OCI-LY1 (cell line): ENCODE results near the gene LRP10.

Experiments used
- H2AFZ ChIP-seq: fragments of 200-600 bp; sonication (generic), shearing (Covaris generic); 2 replicates; pipeline ENCODE4 v1.6.0; 2014; ENCODE audit warnings: antibody characterized with exemption, mild to moderate bottlenecking, low read length
- H3F3A ChIP-seq: fragments of 200-600 bp; sonication (generic), shearing (Covaris generic); 2 replicates; pipeline ENCODE4 v1.6.0; 2014; ENCODE audit warnings: mild to moderate bottlenecking, antibody characterized with exemption, low read length, moderate library complexity; ENCODE audit not compliant: insufficient read depth
- H3K27ac ChIP-seq: fragments of 200-600 bp; sonication (generic); 2 replicates; pipeline ENCODE4 v1.5.1; 2014; ENCODE audit warnings: low read length, mixed run types, mild to moderate bottlenecking, low read depth; ENCODE audit not compliant: poor library complexity, severe bottlenecking
- H3K27me3 ChIP-seq: fragments of 200-600 bp; sonication (generic); 2 replicates; pipeline ENCODE4 v1.6.0; 2014; ENCODE audit warnings: antibody characterized with exemption, mild to moderate bottlenecking, low read length, moderate library complexity; ENCODE audit not compliant: insufficient read depth
- H3K36me3 ChIP-seq: fragments of 200-600 bp; sonication (generic); 2 replicates; pipeline ENCODE4 v1.6.1; 2014; ENCODE audit warnings: mild to moderate bottlenecking, antibody characterized with exemption, low read length, moderate library complexity, mixed read lengths; ENCODE audit not compliant: insufficient read depth
- H3K4me1 ChIP-seq: fragments of 200-600 bp; sonication (generic); 2 replicates; pipeline ENCODE4 v1.5.1; 2014; ENCODE audit warnings: mild to moderate bottlenecking, low read length, moderate library complexity; ENCODE audit not compliant: insufficient read depth, severe bottlenecking
- H3K4me2 ChIP-seq: fragments of 200-600 bp; sonication (generic), shearing (Covaris generic); 2 replicates; pipeline ENCODE4 v1.6.1; 2014; ENCODE audit warnings: low read length
- H3K4me3 ChIP-seq: fragments of 200-600 bp; sonication (generic); 2 replicates; pipeline ENCODE4 v1.5.1; 2014; ENCODE audit warnings: low read length, low read depth, mild to moderate bottlenecking, mixed read lengths; ENCODE audit not compliant: poor library complexity, severe bottlenecking
- H3K79me2 ChIP-seq: fragments of 200-600 bp; shearing (Covaris generic); 2 replicates; pipeline ENCODE4 v1.6.1; 2016; ENCODE audit warnings: mixed run types, low read length, mixed read lengths; ENCODE audit not compliant: insufficient read depth
- H3K9ac ChIP-seq: fragments of 200-600 bp; sonication (generic), shearing (Covaris generic); 2 replicates; pipeline ENCODE4 v1.6.1; 2014; ENCODE audit warnings: mild to moderate bottlenecking, low read length, mixed read lengths
- H3K9me2 ChIP-seq: fragments of 200-600 bp; sonication (generic), shearing (Covaris generic); 2 replicates; pipeline ENCODE4 v1.6.1; 2014; ENCODE audit warnings: low read depth, mild to moderate bottlenecking, low read length, mixed read lengths
- H3K9me3 ChIP-seq: fragments of 200-600 bp; shearing (Covaris generic); 2 replicates; pipeline ENCODE4 v1.6.1; 2014; ENCODE audit warnings: low read length, mixed read lengths
- H4K20me1 ChIP-seq: fragments of 200-600 bp; sonication (generic), shearing (Covaris generic); 2 replicates; pipeline ENCODE4 v1.6.0; 2016; ENCODE audit warnings: mild to moderate bottlenecking, low read length; ENCODE audit not compliant: insufficient read depth
- CTCF ChIP-seq: fragments of 200-600 bp; sonication (generic), shearing (Covaris generic); IDR thresholded peaks from 2 replicates; pipeline ENCODE4 v1.5.1; 2017; ENCODE audit warnings: mild to moderate bottlenecking, antibody characterized with exemption, low read length, moderate library complexity, mixed read lengths
- EZH2 ChIP-seq: fragments of 200-600 bp; sonication (generic), shearing (Covaris generic); IDR thresholded peaks from 2 replicates; pipeline ENCODE4 v1.8.0; 2017; ENCODE audit warnings: borderline replicate concordance, mixed run types, mild to moderate bottlenecking, antibody characterized with exemption, low read length, moderate library complexity, mixed read lengths

The LRP10 gene

GRCh38 chr14:22837114-22837749 is 34.3 kb upstream of the LRP10 start:
- Histone ChIP-seq H3K36me3 (peaks cover 27% of the 10 kb centered on the region), H3K4me2 (no peak overlapping the region), H3F3A (no peaks in the 10 kb centered on the region), H3K9me2 (no peaks in the 10 kb centered on the region), H3K4me3 (no peak overlapping the region), H3K27ac (no peak overlapping the region), H4K20me1 (no peaks in the 10 kb centered on the region), H3K27me3 (no peaks in the 10 kb centered on the region), H3K9me3 (no peaks in the 10 kb centered on the region), H3K9ac (no peak overlapping the region), H3K4me1 (no peaks in the 10 kb centered on the region), H3K79me2 (no peaks in the 10 kb centered on the region), H2AFZ (no peak overlapping the region)
- no peak for TF ChIP-seq EZH2
- no peak for TF ChIP-seq CTCF

GRCh38 chr14:22837750-22838538 is 33.6 kb upstream of the LRP10 start:
- no peak overlapping the region for H2AFZ ChIP-seq
- no peak overlapping the region for H3K4me2 ChIP-seq
- H3K27ac ChIP-seq: no peak overlapping the region
- H3K79me2 ChIP-seq: no peaks in the 10 kb centered on the region
- no peaks in the 10 kb centered on the region for H3K27me3 ChIP-seq
- no peaks in the 10 kb centered on the region for H4K20me1 ChIP-seq
- H3K9me2 ChIP-seq: no peaks in the 10 kb centered on the region
- no peak overlapping the region for H3K4me3 ChIP-seq
- TF ChIP-seq EZH2: no peak
- no peak for TF ChIP-seq CTCF
- peaks cover 26% of the 10 kb centered on the region for H3K36me3 ChIP-seq
- H3K4me1 ChIP-seq: no peaks in the 10 kb centered on the region
- H3K9ac ChIP-seq: no peak overlapping the region
- no peaks in the 10 kb centered on the region for H3K9me3 ChIP-seq
- no peaks in the 10 kb centered on the region for H3F3A ChIP-seq

GRCh38 chr14:22838631-22839041 is 32.9 kb upstream of the LRP10 start:
- Histone ChIP-seq H3K27ac (no peak overlapping the region), H3F3A (no peaks in the 10 kb centered on the region), H3K9me3 (no peaks in the 10 kb centered on the region), H3K79me2 (no peaks in the 10 kb centered on the region), H3K27me3 (no peaks in the 10 kb centered on the region), H3K9ac (no peak overlapping the region), H3K9me2 (no peaks in the 10 kb centered on the region), H3K4me2 (no peak overlapping the region), H3K4me1 (no peaks in the 10 kb centered on the region), H2AFZ (no peak overlapping the region), H3K4me3 (no peak overlapping the region), H4K20me1 (no peaks in the 10 kb centered on the region), H3K36me3 (peaks cover 20% of the 10 kb centered on the region)
- no peak for TF ChIP-seq EZH2
- no peak for TF ChIP-seq CTCF
